ENCODE data around the gene ETS1.

GRCh38 chr11:128431931-128432330 lies 155.4 kb downstream of the ETS1 start:
- no peak for TF ChIP-seq CTCF (conservative IDR thresholded peaks at IDR 0.05; ENCODE audit: low read depth in 2 of 2)
- TF ChIP-seq REST (IDR thresholded peaks at IDR 0.05; ENCODE audit: unreplicated experiment), result no peak
- no peak for TF ChIP-seq EZH2 (IDR thresholded peaks at IDR 0.05; ENCODE audit: low read depth, unreplicated experiment)
- no peak for TF ChIP-seq ETS1 (IDR thresholded peaks at IDR 0.05)
- TF ChIP-seq EZH2phosphoT487 (IDR thresholded peaks at IDR 0.05; ENCODE audit: unreplicated experiment), result no peak
- no peak for TF ChIP-seq POLR2AphosphoS5 (IDR thresholded peaks at IDR 0.05; ENCODE audit: low read depth)
- TF ChIP-seq ZNF331 (CRISPR knock-in tag; IDR thresholded peaks at IDR 0.05; ENCODE audit: low read depth), result no peak
- TF ChIP-seq CREB1 (CRISPR knock-in tag; IDR thresholded peaks at IDR 0.05; ENCODE audit: low read depth), result no peak
- TF ChIP-seq JUNB (IDR thresholded peaks at IDR 0.05; ENCODE audit: unreplicated experiment), result no peak
- TF ChIP-seq NANOG (IDR thresholded peaks at IDR 0.05; ENCODE audit: borderline replicate concordance), result no peak
- no peak for TF ChIP-seq STAT1 (IDR thresholded peaks at IDR 0.05; ENCODE audit: unreplicated experiment)
